Gastroesophageal sphincter (tissue), 3 donors: ENCODE measurements around the gene DPP6.
"Not testable (repeated sequence)": the region's sequence is repeated elsewhere in the genome, so short reads cannot be mapped to it uniquely, and the experiment has no call there.

Experiments
- CTCF ChIP-seq, 4 experiments: fragments of 200-600 bp in 2 of 4; fragments of 450-650 bp in 2 of 4; sonication (generic) in 1 of 4; IDR thresholded peaks; one replicate each; pipeline ENCODE4 v1.5.1; 2017 to 2019; ENCODE audit warnings: antibody characterized with exemption in 4 of 4, mild to moderate bottlenecking in 2 of 4, moderate library complexity in 2 of 4
- POLR2AphosphoS5 ChIP-seq: sonication (generic); formaldehyde crosslinking; IDR thresholded peaks from one replicate; pipeline ENCODE4 v1.6.1; 2017; ENCODE audit warnings: antibody characterized with exemption

DNA sequence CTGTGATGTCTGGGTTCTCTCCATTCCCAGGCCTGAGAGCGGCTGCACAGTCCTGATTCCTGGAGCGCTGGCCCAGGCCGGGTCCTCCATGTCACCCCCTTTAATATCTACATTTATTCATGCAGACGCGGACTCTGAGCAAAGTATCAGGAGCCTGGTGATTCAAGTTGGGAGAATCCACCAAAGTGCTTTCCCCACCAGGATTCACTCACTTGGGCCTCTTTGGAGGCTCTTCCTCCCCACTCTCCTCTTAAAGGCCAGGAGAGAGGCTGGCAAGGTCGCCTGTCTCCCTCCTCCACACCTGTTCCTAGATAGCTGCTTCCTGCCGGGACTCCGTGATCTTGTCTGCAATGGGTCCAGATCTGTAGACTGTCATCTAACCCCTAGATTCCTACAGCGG lies 98.5 kb downstream of the DPP6 start:
- TF ChIP-seq CTCF (IDR thresholded peaks at IDR 0.05); POLR2AphosphoS5: not testable (repeated sequence)
